Heart left ventricle (tissue), 13 donors: Measurements from ENCODE around the gene BEST1.

Experiments
- POLR2A ChIP-seq, 2 donors: fragments of 450-650 bp; IDR thresholded peaks; one replicate each; pipeline ENCODE4 v1.6.1; 2017; ENCODE audit warnings: antibody characterized with exemption in 2 of 2, mild to moderate bottlenecking in 2 of 2, moderate library complexity in 2 of 2
- TF ChIP-seq, protein P1 (sequence below), 12 donors: fragments of 200-600 bp; sonication (generic) in 4 of 12; IDR thresholded peaks; one replicate each; pipeline versions ENCODE4 v1.5.0 to v1.8.0; 2018 to 2022; ENCODE audit warnings: antibody characterized with exemption in 12 of 12, mild to moderate bottlenecking in 5 of 12
- donor health status: ischemic (EF 13 %, LVEDD 7.1; RV severe dilation, severe dysfunction).
- donor health status: DM: no; HTN: yes; CAD: no.
- donor health status: DM: no; HTN: no; CAD: no.
- donor health status: ischemic (EF 25% LVEDD 6.9; RV normal size, moderate dysfunction).
- donor health status: ischemic (EF 25% LVEDD 5.7; RV mildly dilated, moderate dysfunction).
- donor health status: ischemic (EF 35%, LVEDD 5.7; RV mildly dilated, moderate dysfunction).
- donor health status: nonischemic (EF 11% LVEDD 7.7; RV severe dilation, severe dysfunction).
- donor health status: DM: yes; HTN: yes; CAD: no.
- donor health status: PGD.
- donor health status: ischemic (EF 29% LVEDD 5.4; RV normal size, mild dysfunction).
- donor health status: nonischemic (EF 23%, LVEDD 6.1; RV moderate dilation, normal function).

DNA sequence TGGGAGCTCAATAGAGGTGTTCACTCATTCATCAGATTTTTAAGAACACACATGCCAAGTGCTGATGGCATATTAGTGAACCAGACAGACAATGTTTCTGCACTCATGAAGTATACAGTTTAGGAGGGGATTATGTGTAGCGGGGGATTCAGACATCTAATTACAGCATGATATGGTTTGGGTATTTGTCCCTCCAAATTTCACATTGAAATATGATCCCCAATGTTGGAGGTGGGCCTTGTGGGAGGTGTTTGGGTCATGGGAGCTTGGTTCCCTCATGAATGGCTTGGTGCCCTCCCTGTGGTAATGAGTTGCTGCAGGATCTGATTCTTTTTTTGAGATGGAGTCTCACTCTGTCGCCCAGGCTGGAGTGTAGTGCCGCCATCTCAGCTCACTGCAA lies 23.9 kb upstream of the BEST1 start:
- TF ChIP-seq, protein P1, sequence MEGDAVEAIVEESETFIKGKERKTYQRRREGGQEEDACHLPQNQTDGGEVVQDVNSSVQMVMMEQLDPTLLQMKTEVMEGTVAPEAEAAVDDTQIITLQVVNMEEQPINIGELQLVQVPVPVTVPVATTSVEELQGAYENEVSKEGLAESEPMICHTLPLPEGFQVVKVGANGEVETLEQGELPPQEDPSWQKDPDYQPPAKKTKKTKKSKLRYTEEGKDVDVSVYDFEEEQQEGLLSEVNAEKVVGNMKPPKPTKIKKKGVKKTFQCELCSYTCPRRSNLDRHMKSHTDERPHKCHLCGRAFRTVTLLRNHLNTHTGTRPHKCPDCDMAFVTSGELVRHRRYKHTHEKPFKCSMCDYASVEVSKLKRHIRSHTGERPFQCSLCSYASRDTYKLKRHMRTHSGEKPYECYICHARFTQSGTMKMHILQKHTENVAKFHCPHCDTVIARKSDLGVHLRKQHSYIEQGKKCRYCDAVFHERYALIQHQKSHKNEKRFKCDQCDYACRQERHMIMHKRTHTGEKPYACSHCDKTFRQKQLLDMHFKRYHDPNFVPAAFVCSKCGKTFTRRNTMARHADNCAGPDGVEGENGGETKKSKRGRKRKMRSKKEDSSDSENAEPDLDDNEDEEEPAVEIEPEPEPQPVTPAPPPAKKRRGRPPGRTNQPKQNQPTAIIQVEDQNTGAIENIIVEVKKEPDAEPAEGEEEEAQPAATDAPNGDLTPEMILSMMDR (IDR thresholded peaks at IDR 0.05), result no peak
- no peak for TF ChIP-seq POLR2A (IDR thresholded peaks at IDR 0.05)
